ENCODE measurements around the gene COA6. TPM values are rescaled to one million over a fixed set of nuclear protein-coding genes. Genes with fewer than 3 reads are reported as not detected.

COA6 gene
- total and polyA plus RNA-seq, 10 donors: 6.9 to 57.4 (median 18.5) TPM

- TF ChIP-seq POLR2AphosphoS5 (IDR thresholded peaks at IDR 0.05) (no peak), CTCF (IDR thresholded peaks at IDR 0.05 in 8 of 11, conservative IDR thresholded peaks at IDR 0.05 in 3 of 11) (no peak), POLR2A (IDR thresholded peaks at IDR 0.05) (no peak)
- DNase-seq: no peak
- Histone ChIP-seq H3K4me1 (no peaks in the 10 kb centered on the region), H3K27me3 (replicated peaks in 1 of 7) (no peaks in the 10 kb centered on the region), H3K27ac (no peak overlapping the region), H3K4me3 (no peak overlapping the region), H3K9me3 (no peaks in the 10 kb centered on the region), H3K36me3 (peaks cover 0 to 58% (median 29%) of the 10 kb centered on the region in 6 donors)
- intact Hi-C loops (cut with DNase I; ENCODE audit: low total_unique reads): no loop called here
- 84 to 97% (median 88%) methylated on average over 6 of the region's 6 CpGs for WGBS, 5 donors
Observed at GRCh38 chr1:234388094-234388493, 14.8 kb downstream of the COA6 start.

GRCh38 chr1:234393190-234393589 lies 19.9 kb downstream of the COA6 start:
- DNase-seq: no peak
- intact Hi-C loops (cut with DNase I; ENCODE audit: low total_unique reads): no loop called here
- H3K4me1 ChIP-seq: peaks cover 0 to 14% (median 0%) of the 10 kb centered on the region in 6 donors

GRCh38 chr1:234395297-234395696 lies 22.0 kb downstream of the COA6 start:
- Histone ChIP-seq H3K9me3 (no peaks in the 10 kb centered on the region), H3K4me3 (no peak overlapping the region), H3K36me3 (peaks cover 0 to 52% (median 32%) of the 10 kb centered on the region in 6 donors), H3K27ac (peak overlapping the region in 1 of 8 donors; percentile 31), H3K27me3 (replicated peaks in 1 of 7) (no peaks in the 10 kb centered on the region), H3K4me1 (peaks cover 3 to 34% (median 8%) of the 10 kb centered on the region in 6 donors)
- intact Hi-C loops (cut with DNase I; ENCODE audit: low total_unique reads): no loop called here
- WGBS, 5 donors: 64 to 85% (median 74%) methylated on average over 5 of the region's 5 CpGs
- TF ChIP-seq POLR2AphosphoS5 (IDR thresholded peaks at IDR 0.05) (no peak), CTCF (IDR thresholded peaks at IDR 0.05 in 8 of 11, conservative IDR thresholded peaks at IDR 0.05 in 3 of 11) (no peak), POLR2A (IDR thresholded peaks at IDR 0.05) (no peak)
- no peak for DNase-seq

More at GRCh38 chr1:234393190-234393589, 19.9 kb downstream of the COA6 start:
- H3K4me3 ChIP-seq: no peak overlapping the region
- TF ChIP-seq POLR2A (IDR thresholded peaks at IDR 0.05): no peak
- TF ChIP-seq CTCF (IDR thresholded peaks at IDR 0.05 in 8 of 11, conservative IDR thresholded peaks at IDR 0.05 in 3 of 11): no peak
- no peak for TF ChIP-seq POLR2AphosphoS5 (IDR thresholded peaks at IDR 0.05)
- no peaks in the 10 kb centered on the region for H3K27me3 ChIP-seq (replicated peaks in 1 of 7)
- no peak overlapping the region for H3K27ac ChIP-seq
- no peaks in the 10 kb centered on the region for H3K9me3 ChIP-seq
- peaks cover 0 to 52% (median 32%) of the 10 kb centered on the region in 6 donors for H3K36me3 ChIP-seq
- WGBS, 5 donors: 88 to 96% (median 92%) methylated on average over 6 of the region's 6 CpGs

DNA sequence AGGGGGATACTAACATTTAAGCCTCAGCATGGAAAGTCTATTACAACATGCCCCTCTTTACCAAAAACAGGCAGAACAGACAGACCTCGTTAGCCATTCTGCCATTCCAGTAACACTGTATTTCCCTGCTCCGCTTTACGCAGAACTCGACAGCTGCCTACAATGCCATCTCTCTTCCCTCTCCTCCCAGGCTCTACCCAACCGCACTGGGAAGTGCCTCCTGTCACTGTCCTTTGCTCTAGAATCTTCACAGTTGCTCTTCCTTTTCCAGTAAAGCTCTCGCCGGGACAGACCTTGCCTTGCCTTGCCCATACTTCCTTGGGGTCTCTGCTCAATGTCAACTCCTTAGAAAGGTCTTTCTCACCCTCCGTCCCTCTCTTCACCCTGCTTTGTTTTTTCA lies 22.8 kb downstream of the COA6 start:
- Histone ChIP-seq H3K4me1 (peaks cover 6 to 42% (median 14%) of the 10 kb centered on the region in 6 donors), H3K4me3 (no peak overlapping the region), H3K27ac (peak overlapping the region in 2 of 8 donors; percentile 31 to 46), H3K36me3 (peaks cover 0 to 45% (median 26%) of the 10 kb centered on the region in 6 donors), H3K27me3 (replicated peaks in 1 of 7) (no peaks in the 10 kb centered on the region), H3K9me3 (no peaks in the 10 kb centered on the region)
- no peak for TF ChIP-seq CTCF (IDR thresholded peaks at IDR 0.05 in 8 of 11, conservative IDR thresholded peaks at IDR 0.05 in 3 of 11)
- intact Hi-C loops (cut with DNase I; ENCODE audit: low total_unique reads): no loop called here
- DNase-seq: no peak
- 88 to 94% (median 93%) methylated on average over 8 of the region's 8 CpGs for WGBS, 5 donors
